HepG2 (cell line): Measurements from ENCODE around the gene CNOT8. TPM values are rescaled to one million over a fixed set of nuclear protein-coding genes. Genes with fewer than 3 reads are reported as not detected.

Experiments used
- ARID5B ChIP-seq: IDR thresholded peaks from 2 replicates; pipeline ENCODE4 v1.4.0; 2020; ENCODE audit warnings: mild to moderate bottlenecking, missing genetic modification reagents
- DMTF1 ChIP-seq: sonication (generic); formaldehyde crosslinking; IDR thresholded peaks from 2 replicates; pipeline ENCODE4 v1.4.0; 2020; ENCODE audit warnings: mild to moderate bottlenecking, missing genetic modification reagents
- GRHL1 ChIP-seq: sonication (generic); formaldehyde crosslinking; conservative IDR thresholded peaks from 2 replicates; pipeline ENCODE4 v1.8.0; 2022; ENCODE audit warnings: missing genetic modification reagents
- HMG20B ChIP-seq: conservative IDR thresholded peaks from 2 replicates; pipeline ENCODE4 v1.6.1; 2016; ENCODE audit warnings: missing genetic modification reagents, missing compliant biosample characterization
- KLF16 ChIP-seq, 2 experiments: sonication (generic) in 1 of 2; formaldehyde crosslinking in 1 of 2; IDR thresholded peaks; 2 replicates each; pipeline versions ENCODE4 v1.6.1 to v1.8.0; 2016 to 2023; ENCODE audit warnings: missing genetic modification reagents in 2 of 2, missing compliant biosample characterization in 1 of 2
- MED1 ChIP-seq: sonication (generic); formaldehyde crosslinking; IDR thresholded peaks from 2 replicates; pipeline ENCODE4 v1.4.0; 2020; ENCODE audit warnings: missing genetic modification reagents
- MTA1 ChIP-seq: sonication (generic); formaldehyde crosslinking; IDR thresholded peaks from 2 replicates; pipeline ENCODE4 v1.4.0; 2020; ENCODE audit warnings: missing genetic modification reagents, mild to moderate bottlenecking, borderline replicate concordance
- MTA3 ChIP-seq: sonication (generic); formaldehyde crosslinking; IDR thresholded peaks from 2 replicates; pipeline ENCODE4 v1.4.0; 2020; ENCODE audit warnings: missing genetic modification reagents
- NFKB2 ChIP-seq: sonication (generic); formaldehyde crosslinking; IDR thresholded peaks from 2 replicates; pipeline ENCODE4 v1.4.0; 2020; ENCODE audit warnings: missing genetic modification reagents, borderline replicate concordance
- SOX5 ChIP-seq: IDR thresholded peaks from 2 replicates; pipeline ENCODE4 v1.6.1; 2016; ENCODE audit warnings: borderline replicate concordance
- ZFP36L1 ChIP-seq: sonication (generic); formaldehyde crosslinking; IDR thresholded peaks from 2 replicates; pipeline ENCODE4 v1.8.0; 2022; ENCODE audit warnings: mild to moderate bottlenecking, missing genetic modification reagents, moderate library complexity
- ZNF292 ChIP-seq: sonication (generic); formaldehyde crosslinking; IDR thresholded peaks from 2 replicates; pipeline ENCODE4 v1.8.1; 2022; ENCODE audit warnings: mild to moderate bottlenecking, low read depth, missing genetic modification reagents, borderline replicate concordance
- polyA plus RNA-seq, 8 experiments: library from polyadenylated mRNA; depleted of rRNA in 3 of 8; stranded (reverse) in 7 of 8; unstranded in 1 of 8; fragments of >200 nt; fragmentation: Illumina TruSeq in 4 of 8; extraction: Trizol in 4 of 8; gene quantifications; 2 replicates each; pipeline versions ENCODE4 v1.2.1 to v1.2.3, GENCODE V29; 2011 to 2016; ENCODE audit warnings: low read depth in 4 of 8, missing spikeins in 1 of 8, mixed read lengths in 1 of 8; ENCODE audit not compliant: insufficient read depth in 1 of 8
- total RNA-seq, 5 experiments: library from RNA; depleted of rRNA; stranded (reverse); fragments of >200 nt; fragmentation: Illumina TruSeq; extraction: Trizol; gene quantifications; 2 replicates each; pipeline ENCODE4 v1.2.3, GENCODE V29; 2016; ENCODE audit warnings: low read depth in 1 of 5
- TF ChIP-seq, protein P1 (sequence below): sonication (generic); formaldehyde crosslinking; IDR thresholded peaks from 2 replicates; pipeline ENCODE4 v1.5.0; 2020; ENCODE audit warnings: mild to moderate bottlenecking, missing genetic modification reagents
- TF ChIP-seq, protein P2 (sequence below): sonication (generic); formaldehyde crosslinking; IDR thresholded peaks from 2 replicates; pipeline ENCODE4 v1.5.0; 2020; ENCODE audit warnings: mild to moderate bottlenecking, missing genetic modification reagents

The CNOT8 gene
- total and polyA plus RNA-seq, 2 of the 13 experiments (the other 11 are each of a cell fraction or from before 2014, with no cell fraction given): 37.1 to 74.9 TPM

- TF ChIP-seq SOX5 (peak; percentile 25), GRHL1 (CRISPR knock-in tag) (no peak), ARID5B (CRISPR knock-in tag) (no peak), NFKB2 (CRISPR knock-in tag) (peak; percentile 81; the same call in 1 of the 2 replicates), ZFP36L1 (CRISPR knock-in tag) (no peak), HMG20B (CRISPR knock-in tag) (no peak), MED1 (peak; percentile 65), MTA1 (CRISPR knock-in tag) (no peak), DMTF1 (no peak), KLF16 (CRISPR knock-in tag; IDR thresholded peaks at IDR 0.05) (peak in 1 of 2 experiments; percentile 22; a peak in 1 of 4 replicates), ZNF292 (peak; percentile 63; the same call in 1 of the 2 replicates), MTA3 (CRISPR knock-in tag) (no peak)
- TF ChIP-seq, protein P1, sequence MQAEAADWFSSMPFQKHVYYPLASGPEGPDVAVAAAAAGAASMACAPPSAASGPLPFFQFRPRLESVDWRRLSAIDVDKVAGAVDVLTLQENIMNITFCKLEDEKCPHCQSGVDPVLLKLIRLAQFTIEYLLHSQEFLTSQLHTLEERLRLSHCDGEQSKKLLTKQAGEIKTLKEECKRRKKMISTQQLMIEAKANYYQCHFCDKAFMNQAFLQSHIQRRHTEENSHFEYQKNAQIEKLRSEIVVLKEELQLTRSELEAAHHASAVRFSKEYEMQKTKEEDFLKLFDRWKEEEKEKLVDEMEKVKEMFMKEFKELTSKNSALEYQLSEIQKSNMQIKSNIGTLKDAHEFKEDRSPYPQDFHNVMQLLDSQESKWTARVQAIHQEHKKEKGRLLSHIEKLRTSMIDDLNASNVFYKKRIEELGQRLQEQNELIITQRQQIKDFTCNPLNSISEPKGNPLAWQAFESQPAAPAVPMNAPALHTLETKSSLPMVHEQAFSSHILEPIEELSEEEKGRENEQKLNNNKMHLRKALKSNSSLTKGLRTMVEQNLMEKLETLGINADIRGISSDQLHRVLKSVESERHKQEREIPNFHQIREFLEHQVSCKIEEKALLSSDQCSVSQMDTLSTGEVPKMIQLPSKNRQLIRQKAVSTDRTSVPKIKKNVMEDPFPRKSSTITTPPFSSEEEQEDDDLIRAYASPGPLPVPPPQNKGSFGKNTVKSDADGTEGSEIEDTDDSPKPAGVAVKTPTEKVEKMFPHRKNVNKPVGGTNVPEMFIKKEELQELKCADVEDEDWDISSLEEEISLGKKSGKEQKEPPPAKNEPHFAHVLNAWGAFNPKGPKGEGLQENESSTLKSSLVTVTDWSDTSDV (CRISPR knock-in tag): peak; percentile 46; the same call in 1 of the 2 replicates
- TF ChIP-seq, protein P2, sequence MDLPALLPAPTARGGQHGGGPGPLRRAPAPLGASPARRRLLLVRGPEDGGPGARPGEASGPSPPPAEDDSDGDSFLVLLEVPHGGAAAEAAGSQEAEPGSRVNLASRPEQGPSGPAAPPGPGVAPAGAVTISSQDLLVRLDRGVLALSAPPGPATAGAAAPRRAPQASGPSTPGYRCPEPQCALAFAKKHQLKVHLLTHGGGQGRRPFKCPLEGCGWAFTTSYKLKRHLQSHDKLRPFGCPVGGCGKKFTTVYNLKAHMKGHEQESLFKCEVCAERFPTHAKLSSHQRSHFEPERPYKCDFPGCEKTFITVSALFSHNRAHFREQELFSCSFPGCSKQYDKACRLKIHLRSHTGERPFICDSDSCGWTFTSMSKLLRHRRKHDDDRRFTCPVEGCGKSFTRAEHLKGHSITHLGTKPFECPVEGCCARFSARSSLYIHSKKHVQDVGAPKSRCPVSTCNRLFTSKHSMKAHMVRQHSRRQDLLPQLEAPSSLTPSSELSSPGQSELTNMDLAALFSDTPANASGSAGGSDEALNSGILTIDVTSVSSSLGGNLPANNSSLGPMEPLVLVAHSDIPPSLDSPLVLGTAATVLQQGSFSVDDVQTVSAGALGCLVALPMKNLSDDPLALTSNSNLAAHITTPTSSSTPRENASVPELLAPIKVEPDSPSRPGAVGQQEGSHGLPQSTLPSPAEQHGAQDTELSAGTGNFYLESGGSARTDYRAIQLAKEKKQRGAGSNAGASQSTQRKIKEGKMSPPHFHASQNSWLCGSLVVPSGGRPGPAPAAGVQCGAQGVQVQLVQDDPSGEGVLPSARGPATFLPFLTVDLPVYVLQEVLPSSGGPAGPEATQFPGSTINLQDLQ (CRISPR knock-in tag): 0 out of 2 replicates have a peak, but pooled peaks have one; percentile 49
These were observed 714 bp upstream of the CNOT8 start (continued) for GRCh38 chr5:154857530-154858296.
